ENCODE data around the gene HNRNPA1.

The HNRNPA1 gene

DNA sequence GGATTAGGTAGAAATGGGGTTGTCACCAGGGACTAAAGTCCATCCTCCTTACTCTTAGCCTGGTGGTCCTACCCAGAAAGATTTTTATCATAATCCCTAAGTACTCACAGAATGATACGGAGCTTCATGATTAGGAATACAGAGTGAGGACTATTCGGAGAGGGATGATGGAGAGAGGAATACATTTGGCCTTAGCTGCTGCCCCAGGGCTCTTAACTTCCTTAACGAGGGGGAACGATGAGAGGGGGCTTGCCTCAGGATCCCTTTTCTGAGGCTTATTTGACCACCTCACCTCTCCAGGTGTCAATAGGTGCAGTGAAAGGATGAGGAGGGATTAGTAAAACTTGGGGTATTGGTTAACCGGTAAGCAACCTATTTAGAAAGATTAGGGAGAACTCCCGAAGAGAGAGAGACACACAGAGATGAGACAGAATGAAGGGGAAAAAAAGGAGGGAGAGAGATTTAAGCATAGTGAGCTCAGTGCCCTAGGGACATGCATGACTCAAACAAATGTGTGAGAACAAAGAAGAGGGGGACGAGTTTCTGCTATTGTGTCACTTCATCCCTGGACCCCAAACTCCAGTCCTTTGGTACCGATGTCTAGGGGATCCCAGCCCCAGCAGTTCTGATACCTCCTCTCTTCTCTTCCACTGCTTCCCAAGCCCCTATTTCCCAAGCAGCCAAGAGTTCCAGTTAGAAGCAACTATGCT, 19.1 kb downstream of the HNRNPA1 start:
- no peaks in the 10 kb centered on the region for H3K79me2 ChIP-seq (ENCODE audit: insufficient read depth, low read length)
- ATAC-seq (ENCODE audit: insufficient read depth, low read depth) (no peak), DNase-seq (no peak)
- no peak overlapping the region for H2AFZ ChIP-seq (ENCODE audit: low read depth, low read length)
- peaks cover 15% of the 10 kb centered on the region for H3K4me1 ChIP-seq (ENCODE audit: insufficient read depth, low read length)
- no peaks in the 10 kb centered on the region for H3K9me3 ChIP-seq (ENCODE audit: insufficient read depth, low read length, severe bottlenecking)
- no peak for TF ChIP-seq EZH2 (IDR thresholded peaks at IDR 0.05; ENCODE audit: borderline replicate concordance, low read depth, low read length, severe bottlenecking)
- TF ChIP-seq, protein P1, sequence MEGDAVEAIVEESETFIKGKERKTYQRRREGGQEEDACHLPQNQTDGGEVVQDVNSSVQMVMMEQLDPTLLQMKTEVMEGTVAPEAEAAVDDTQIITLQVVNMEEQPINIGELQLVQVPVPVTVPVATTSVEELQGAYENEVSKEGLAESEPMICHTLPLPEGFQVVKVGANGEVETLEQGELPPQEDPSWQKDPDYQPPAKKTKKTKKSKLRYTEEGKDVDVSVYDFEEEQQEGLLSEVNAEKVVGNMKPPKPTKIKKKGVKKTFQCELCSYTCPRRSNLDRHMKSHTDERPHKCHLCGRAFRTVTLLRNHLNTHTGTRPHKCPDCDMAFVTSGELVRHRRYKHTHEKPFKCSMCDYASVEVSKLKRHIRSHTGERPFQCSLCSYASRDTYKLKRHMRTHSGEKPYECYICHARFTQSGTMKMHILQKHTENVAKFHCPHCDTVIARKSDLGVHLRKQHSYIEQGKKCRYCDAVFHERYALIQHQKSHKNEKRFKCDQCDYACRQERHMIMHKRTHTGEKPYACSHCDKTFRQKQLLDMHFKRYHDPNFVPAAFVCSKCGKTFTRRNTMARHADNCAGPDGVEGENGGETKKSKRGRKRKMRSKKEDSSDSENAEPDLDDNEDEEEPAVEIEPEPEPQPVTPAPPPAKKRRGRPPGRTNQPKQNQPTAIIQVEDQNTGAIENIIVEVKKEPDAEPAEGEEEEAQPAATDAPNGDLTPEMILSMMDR (IDR thresholded peaks at IDR 0.05; ENCODE audit: borderline replicate concordance, extremely low read depth, low read length, poor library complexity, severe bottlenecking) = no peak
- peaks cover 39% of the 10 kb centered on the region for H3K27me3 ChIP-seq (ENCODE audit: insufficient read depth, low read length, poor library complexity)
- no peak overlapping the region for H3K4me3 ChIP-seq (ENCODE audit: low read depth in 1 of 2, low read length in 2 of 2)
- no peak overlapping the region for H3K27ac ChIP-seq (ENCODE audit: low read length)
- H4K20me1 ChIP-seq (ENCODE audit: insufficient read depth, low read length) = no peaks in the 10 kb centered on the region
- no peak overlapping the region for H3K4me2 ChIP-seq (ENCODE audit: insufficient read depth, low read length)
- no peaks in the 10 kb centered on the region for H3K36me3 ChIP-seq (ENCODE audit: insufficient read depth, low read length)
- H3K9ac ChIP-seq (ENCODE audit: low read depth, low read length) = no peak overlapping the region

DNA sequence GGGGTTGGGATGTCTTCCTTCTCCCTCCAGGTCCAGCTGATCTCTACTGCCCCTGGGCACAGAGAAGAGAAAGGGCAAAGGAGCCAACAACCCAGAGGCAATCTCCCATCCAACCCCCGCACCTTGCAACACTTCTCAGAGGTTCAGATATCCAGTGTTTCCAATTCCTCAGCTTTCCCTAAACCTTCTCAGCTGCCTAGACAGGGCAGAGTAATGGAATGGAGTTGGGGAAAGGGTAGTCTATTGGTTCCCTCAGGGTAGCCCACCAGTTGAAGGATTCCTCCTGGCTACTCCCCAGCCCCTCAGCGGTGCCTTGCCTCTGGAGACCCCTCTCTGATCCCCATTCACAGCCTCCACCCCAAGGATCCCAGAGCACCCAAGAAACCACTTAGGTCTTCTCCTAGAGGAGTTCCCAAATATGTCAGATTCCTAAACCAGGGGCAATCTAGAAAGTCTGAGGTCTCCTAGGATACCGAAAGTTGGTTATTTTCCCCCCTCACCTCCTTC, 19.8 kb downstream of the HNRNPA1 start:
- peaks cover 39% of the 10 kb centered on the region for H3K27me3 ChIP-seq (ENCODE audit: insufficient read depth, low read length, poor library complexity)
- H3K9ac ChIP-seq (ENCODE audit: low read depth, low read length) = no peak overlapping the region

DNA sequence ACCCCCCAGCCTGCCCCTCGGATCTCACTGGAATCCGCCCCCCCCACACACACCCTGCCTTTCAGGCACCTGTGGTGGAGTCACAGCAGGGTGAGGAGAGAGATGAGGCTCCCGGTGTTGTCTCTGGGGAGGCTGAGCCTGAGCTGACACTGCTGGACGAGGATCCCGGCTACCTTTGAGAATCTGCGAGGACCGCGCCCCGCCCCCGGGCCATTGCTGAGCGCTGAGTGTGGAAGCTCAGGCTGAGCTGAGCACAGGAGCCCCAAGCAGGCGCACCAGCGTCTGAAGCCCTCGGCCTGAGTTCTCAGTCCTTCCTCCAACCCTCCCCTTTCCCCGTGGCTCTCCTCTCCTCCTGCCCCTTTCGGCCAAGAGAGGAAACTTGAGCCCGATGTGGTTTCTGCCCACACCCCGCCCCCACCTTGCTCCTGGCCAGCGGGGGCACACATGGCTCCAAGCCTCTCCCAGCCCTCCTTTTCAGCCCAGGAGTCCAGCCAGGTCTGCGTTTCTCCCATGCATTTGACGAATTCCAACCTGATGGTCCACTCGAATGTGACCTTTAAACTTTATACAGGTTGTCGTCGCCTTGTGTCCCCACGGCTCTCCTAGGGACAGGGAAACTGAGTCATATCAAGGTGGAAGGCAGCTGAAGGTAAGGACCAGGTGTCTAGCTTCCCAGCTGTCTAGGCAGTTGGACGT, 20.4 kb downstream of the HNRNPA1 start, which contains the start of gene NFE2:
TSS of gene NFE2 (minus strand) at position 284 of the 696 bp plus-strand sequence. CDS start 5,767 bp downstream, outside the sequence.
- Histone ChIP-seq H3K4me2 (ENCODE audit: insufficient read depth, low read length) (no peak within 1 kb of the TSS), H3K27ac (ENCODE audit: low read length) (no peak within 1 kb of the TSS), H3K36me3 (ENCODE audit: insufficient read depth, low read length) (no peaks in the 10 kb centered on the region), H3K27me3 (ENCODE audit: insufficient read depth, low read length, poor library complexity) (peaks cover 39% of the 10 kb centered on the region), H3K79me2 (ENCODE audit: insufficient read depth, low read length) (no peaks in the 10 kb centered on the region), H3K9me3 (ENCODE audit: insufficient read depth, low read length, severe bottlenecking) (no peaks in the 10 kb centered on the region), H4K20me1 (ENCODE audit: insufficient read depth, low read length) (no peaks in the 10 kb centered on the region), H3K4me1 (ENCODE audit: insufficient read depth, low read length) (peaks cover 17% of the 10 kb centered on the region), H3K4me3 (ENCODE audit: low read depth in 1 of 2, low read length in 2 of 2) (no peak within 1 kb of the TSS), H3K9ac (ENCODE audit: low read depth, low read length) (no peak within 1 kb of the TSS), H2AFZ (ENCODE audit: low read depth, low read length) (no peak within 1 kb of the TSS)
- DNase-seq (no peak), ATAC-seq (ENCODE audit: insufficient read depth, low read depth) (no peak)
- peak; percentile 26 for TF ChIP-seq EZH2 (IDR thresholded peaks at IDR 0.05; ENCODE audit: borderline replicate concordance, low read depth, low read length, severe bottlenecking)
- TF ChIP-seq, protein P1 (IDR thresholded peaks at IDR 0.05; ENCODE audit: borderline replicate concordance, extremely low read depth, low read length, poor library complexity, severe bottlenecking) = no peak

More for the DNA sequence above, 19.8 kb downstream of the HNRNPA1 start:
- Histone ChIP-seq H3K36me3 (ENCODE audit: insufficient read depth, low read length) (no peaks in the 10 kb centered on the region), H2AFZ (ENCODE audit: low read depth, low read length) (no peak overlapping the region), H3K4me3 (ENCODE audit: low read depth in 1 of 2, low read length in 2 of 2) (no peak overlapping the region), H3K27ac (ENCODE audit: low read length) (no peak overlapping the region), H4K20me1 (ENCODE audit: insufficient read depth, low read length) (no peaks in the 10 kb centered on the region), H3K4me2 (ENCODE audit: insufficient read depth, low read length) (no peak overlapping the region), H3K4me1 (ENCODE audit: insufficient read depth, low read length) (peaks cover 17% of the 10 kb centered on the region), H3K9me3 (ENCODE audit: insufficient read depth, low read length, severe bottlenecking) (no peaks in the 10 kb centered on the region), H3K79me2 (ENCODE audit: insufficient read depth, low read length) (no peaks in the 10 kb centered on the region)
- DNase-seq (no peak), ATAC-seq (ENCODE audit: insufficient read depth, low read depth) (no peak)
- no peak for TF ChIP-seq EZH2 (IDR thresholded peaks at IDR 0.05; ENCODE audit: borderline replicate concordance, low read depth, low read length, severe bottlenecking)
- TF ChIP-seq, protein P1 (IDR thresholded peaks at IDR 0.05; ENCODE audit: borderline replicate concordance, extremely low read depth, low read length, poor library complexity, severe bottlenecking) = no peak
